ENCODE measurements around the gene TICAM1. TPM values are rescaled to one million over a fixed set of nuclear protein-coding genes. Genes with fewer than 3 reads are reported as not detected.

Gene TICAM1
- total RNA-seq, 1 experiment from 2014 or later, result 6.5 TPM

- Histone ChIP-seq H3K9ac (ENCODE audit: low read length) (no peak overlapping the region), H3K27ac (ENCODE audit: low read length) (no peak overlapping the region), H3K9me2 (replicated peaks; ENCODE audit: low read length) (no peaks in the 10 kb centered on the region), H3K9me3 (ENCODE audit: low read length) (no peaks in the 10 kb centered on the region), H2AFZ (ENCODE audit: low read length) (no peak overlapping the region), H3K4me3 (ENCODE audit: low read length) (no peak overlapping the region), H4K20me1 (ENCODE audit: low read length) (0 out of 2 replicates have a peak, but pooled peaks cover 5% of the 10 kb centered on the region), H3K4me2 (ENCODE audit: low read length) (peak overlapping the region; percentile 74), H3F3A (ENCODE audit: low read length, unreplicated experiment) (peaks cover 3% of the 10 kb centered on the region), H3K4me1 (ENCODE audit: insufficient read depth, low read length) (peaks cover 14% of the 10 kb centered on the region), H3K79me2 (ENCODE audit: low read length) (peaks cover 14% of the 10 kb centered on the region), H3K27me3 (ENCODE audit: low read length) (no peaks in the 10 kb centered on the region), H3K36me3 (ENCODE audit: low read depth, low read length) (peaks cover 8% of the 10 kb centered on the region; the same call in 1 of the 2 replicates)
- TF ChIP-seq, protein P1, sequence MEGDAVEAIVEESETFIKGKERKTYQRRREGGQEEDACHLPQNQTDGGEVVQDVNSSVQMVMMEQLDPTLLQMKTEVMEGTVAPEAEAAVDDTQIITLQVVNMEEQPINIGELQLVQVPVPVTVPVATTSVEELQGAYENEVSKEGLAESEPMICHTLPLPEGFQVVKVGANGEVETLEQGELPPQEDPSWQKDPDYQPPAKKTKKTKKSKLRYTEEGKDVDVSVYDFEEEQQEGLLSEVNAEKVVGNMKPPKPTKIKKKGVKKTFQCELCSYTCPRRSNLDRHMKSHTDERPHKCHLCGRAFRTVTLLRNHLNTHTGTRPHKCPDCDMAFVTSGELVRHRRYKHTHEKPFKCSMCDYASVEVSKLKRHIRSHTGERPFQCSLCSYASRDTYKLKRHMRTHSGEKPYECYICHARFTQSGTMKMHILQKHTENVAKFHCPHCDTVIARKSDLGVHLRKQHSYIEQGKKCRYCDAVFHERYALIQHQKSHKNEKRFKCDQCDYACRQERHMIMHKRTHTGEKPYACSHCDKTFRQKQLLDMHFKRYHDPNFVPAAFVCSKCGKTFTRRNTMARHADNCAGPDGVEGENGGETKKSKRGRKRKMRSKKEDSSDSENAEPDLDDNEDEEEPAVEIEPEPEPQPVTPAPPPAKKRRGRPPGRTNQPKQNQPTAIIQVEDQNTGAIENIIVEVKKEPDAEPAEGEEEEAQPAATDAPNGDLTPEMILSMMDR (conservative IDR thresholded peaks at IDR 0.05; ENCODE audit: low read depth, low read length), result no peak
- no peak for TF ChIP-seq EZH2 (IDR thresholded peaks at IDR 0.05; ENCODE audit: low read length, unreplicated experiment)
- no peak for TF ChIP-seq EZH2phosphoT487 (IDR thresholded peaks at IDR 0.05; ENCODE audit: borderline replicate concordance, low read length)
- ChIA-PET POLR2A (ENCODE audit: unreplicated experiment) (interaction anchor here (0.7 kb wide), 1 partner anchor 10 kb away, joined by 7 read pairs; no protein-coding TSS in a partner anchor), CTCF (no interaction called here)
- no TSS peak for BruUV-seq (replicated peaks)
- no peak for DNase-seq
- ATAC-seq, result no peak
- intact Hi-C loops (cut with micrococcal nuclease), result no loop called here
These were observed 30.4 kb downstream of the TICAM1 start for GRCh38 chr19:4801085-4801619.

- DNase-seq (peak; percentile 95), ATAC-seq (peak; percentile 58)
- Histone ChIP-seq H3K9ac (ENCODE audit: low read length) (no peak overlapping the region), H3K4me2 (ENCODE audit: low read length) (peak overlapping the region; percentile 74), H3K27me3 (ENCODE audit: low read length) (no peaks in the 10 kb centered on the region), H3K9me2 (replicated peaks; ENCODE audit: low read length) (no peaks in the 10 kb centered on the region), H3K9me3 (ENCODE audit: low read length) (no peaks in the 10 kb centered on the region), H3F3A (ENCODE audit: low read length, unreplicated experiment) (peaks cover 3% of the 10 kb centered on the region), H3K27ac (ENCODE audit: low read length) (peak overlapping the region; percentile 42), H2AFZ (ENCODE audit: low read length) (peak overlapping the region; percentile 45; the same call in 1 of the 2 replicates), H3K79me2 (ENCODE audit: low read length) (peaks cover 19% of the 10 kb centered on the region), H3K4me3 (ENCODE audit: low read length) (peak overlapping the region; percentile 47), H3K36me3 (ENCODE audit: low read depth, low read length) (peaks cover 8% of the 10 kb centered on the region; the same call in 1 of the 2 replicates), H3K4me1 (ENCODE audit: insufficient read depth, low read length) (peaks cover 16% of the 10 kb centered on the region), H4K20me1 (ENCODE audit: low read length) (0 out of 2 replicates have a peak, but pooled peaks cover 10% of the 10 kb centered on the region)
- TF ChIP-seq EZH2phosphoT487 (IDR thresholded peaks at IDR 0.05; ENCODE audit: borderline replicate concordance, low read length) (no peak), EZH2 (IDR thresholded peaks at IDR 0.05; ENCODE audit: low read length, unreplicated experiment) (no peak)
- TF ChIP-seq, protein P1 (conservative IDR thresholded peaks at IDR 0.05; ENCODE audit: low read depth, low read length), result no peak
- intact Hi-C loops (cut with micrococcal nuclease), result no loop called here
- no TSS peak for BruUV-seq (replicated peaks)
- ChIA-PET POLR2A (ENCODE audit: unreplicated experiment) (no interaction called here), CTCF (interaction anchor here (0.5 kb wide), 1 partner anchor 264 kb away, joined by 3 read pairs; no protein-coding TSS in a partner anchor)
These were observed 30.9 kb downstream of the TICAM1 start for GRCh38 chr19:4800591-4801081.

DNA sequence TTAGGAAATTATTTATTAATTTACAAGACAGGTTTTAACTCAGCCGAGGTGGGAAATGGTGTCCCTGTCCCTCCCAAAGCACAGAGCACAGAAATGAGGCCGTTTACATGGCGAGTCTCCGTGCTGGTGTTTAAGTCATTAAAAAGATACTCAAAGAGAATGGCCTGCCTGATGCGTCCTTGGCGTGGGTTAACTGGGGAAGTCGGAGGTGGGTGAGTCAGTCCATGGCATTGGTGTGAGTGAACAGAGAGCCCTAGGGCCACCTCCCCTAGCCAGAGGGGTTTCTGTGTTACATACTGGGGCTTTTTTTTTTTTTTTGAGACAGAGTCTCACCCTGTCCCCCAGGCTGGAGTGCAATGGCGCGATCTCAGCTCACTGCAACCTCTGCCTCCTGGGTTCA is 36.1 kb downstream of the TICAM1 start:
- Histone ChIP-seq H3K9me2 (replicated peaks; ENCODE audit: low read length) (no peaks in the 10 kb centered on the region), H4K20me1 (ENCODE audit: low read length) (peaks cover 31% of the 10 kb centered on the region), H3K79me2 (ENCODE audit: low read length) (peaks cover 60% of the 10 kb centered on the region), H3K4me1 (ENCODE audit: insufficient read depth, low read length) (peaks cover 33% of the 10 kb centered on the region), H3K27ac (ENCODE audit: low read length) (peak overlapping the region; percentile 28; the same call in 1 of the 2 replicates), H3K9ac (ENCODE audit: low read length) (peak overlapping the region; percentile 5; the same call in 1 of the 2 replicates), H3K9me3 (ENCODE audit: low read length) (no peaks in the 10 kb centered on the region), H3K4me2 (ENCODE audit: low read length) (peak overlapping the region; percentile 100), H3K36me3 (ENCODE audit: low read depth, low read length) (peaks cover 14% of the 10 kb centered on the region; the same call in 1 of the 2 replicates), H2AFZ (ENCODE audit: low read length) (no peak overlapping the region), H3F3A (ENCODE audit: low read length, unreplicated experiment) (peaks cover 3% of the 10 kb centered on the region), H3K27me3 (ENCODE audit: low read length) (no peaks in the 10 kb centered on the region), H3K4me3 (ENCODE audit: low read length) (peak overlapping the region; percentile 95)
- intact Hi-C loops (cut with micrococcal nuclease), result no loop called here
- peak; percentile 72 for DNase-seq
- TF ChIP-seq, protein P1 (conservative IDR thresholded peaks at IDR 0.05; ENCODE audit: low read depth, low read length), result no peak
- TF ChIP-seq EZH2 (IDR thresholded peaks at IDR 0.05; ENCODE audit: low read length, unreplicated experiment) (no peak), EZH2phosphoT487 (IDR thresholded peaks at IDR 0.05; ENCODE audit: borderline replicate concordance, low read length) (no peak)
- POLR2A ChIA-PET (ENCODE audit: unreplicated experiment), result no interaction called here
- peak; percentile 14 for ATAC-seq
- BruUV-seq (replicated peaks), result no TSS peak
- CTCF ChIA-PET, result no interaction called here

Data from PC-3 (cell line).